NCI-H1092 treated with DMSO at 0.1 percent for 48 hours (cell line): ENCODE measurements around the gene TNFRSF13B.
"Not testable (repeated sequence)": the region's sequence is repeated elsewhere in the genome, so short reads cannot be mapped to it uniquely, and the experiment has no call there.

Experiments
- DNase-seq: peaks from one replicate; lab custom pipeline; 2025; lab: John Stamatoyannopoulos, UW

Gene TNFRSF13B

GRCh38 chr17:16961022-16961421, 10.9 kb downstream of the TNFRSF13B start:
- not testable (repeated sequence) for DNase-seq

GRCh38 chr17:16955011-16955410, 16.9 kb downstream of the TNFRSF13B start:
- not testable (repeated sequence) for DNase-seq

- DNase-seq: no peak
Observed at GRCh38 chr17:16954521-16954920, 17.4 kb downstream of the TNFRSF13B start.

GRCh38 chr17:16953841-16954240, 18.1 kb downstream of the TNFRSF13B start:
- DNase-seq: no peak

GRCh38 chr17:16953347-16953746, 18.6 kb downstream of the TNFRSF13B start:
- no peak for DNase-seq

- DNase-seq: no peak
Observed at GRCh38 chr17:16952401-16952800, 19.5 kb downstream of the TNFRSF13B start.

GRCh38 chr17:16950488-16950887, 21.4 kb downstream of the TNFRSF13B start:
- DNase-seq: no peak

- DNase-seq: no peak
Observed at GRCh38 chr17:16948587-16949376, 23.1 kb downstream of the TNFRSF13B start.

- DNase-seq: no peak
Observed at GRCh38 chr17:16947470-16947869, 24.4 kb downstream of the TNFRSF13B start.

GRCh38 chr17:16945663-16946218, 26.2 kb downstream of the TNFRSF13B start:
- no peak for DNase-seq

GRCh38 chr17:16945136-16945482, 26.8 kb downstream of the TNFRSF13B start:
- no peak for DNase-seq

- no peak for DNase-seq
Observed at GRCh38 chr17:16944334-16945135, 27.4 kb downstream of the TNFRSF13B start.

- no peak for DNase-seq
Observed at GRCh38 chr17:16943541-16944333, 28.2 kb downstream of the TNFRSF13B start.

- DNase-seq: no peak
Observed at GRCh38 chr17:16943032-16943352, 28.9 kb downstream of the TNFRSF13B start.

GRCh38 chr17:16942141-16943031, 29.5 kb downstream of the TNFRSF13B start:
- DNase-seq: no peak

- no peak for DNase-seq
Observed at GRCh38 chr17:16941072-16942036, 30.6 kb downstream of the TNFRSF13B start.

- DNase-seq: no peak
Observed at GRCh38 chr17:16940116-16940881, 31.6 kb downstream of the TNFRSF13B start.

- no peak for DNase-seq
Observed at GRCh38 chr17:16939606-16940115, 32.3 kb downstream of the TNFRSF13B start.

- DNase-seq: no peak
Observed at GRCh38 chr17:16939208-16939576, 32.7 kb downstream of the TNFRSF13B start.
